ENCODE results near the gene CD300LG.
"Not testable (repeated sequence)": the region's sequence is repeated elsewhere in the genome, so short reads cannot be mapped to it uniquely, and the experiment has no call there.

The CD300LG gene

DNA sequence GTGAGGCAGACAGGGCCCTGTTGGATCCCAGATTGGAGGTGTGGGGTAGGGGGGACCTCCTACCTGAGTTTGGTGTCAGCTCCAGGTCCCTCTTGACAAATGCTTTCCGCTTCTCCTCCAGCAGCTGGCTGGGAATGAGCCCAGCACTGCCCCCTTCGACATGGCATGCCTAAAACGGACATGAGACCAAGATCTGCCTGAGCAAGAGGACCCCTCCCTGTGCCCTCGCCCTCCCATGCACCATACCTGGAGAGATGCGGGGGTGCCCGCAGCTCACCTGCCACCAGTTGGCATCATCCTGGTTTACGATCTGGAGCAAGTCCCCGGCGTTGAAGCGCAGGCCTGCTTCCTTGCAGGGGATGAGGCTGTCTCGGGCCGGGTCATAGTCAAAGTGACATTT, 34.2 kb downstream of the CD300LG start:
- no peak for FAIRE-seq

- FAIRE-seq: no peak
Measured at GRCh38 chr17:43881758-43882505, 35.0 kb downstream of the CD300LG start.

DNA sequence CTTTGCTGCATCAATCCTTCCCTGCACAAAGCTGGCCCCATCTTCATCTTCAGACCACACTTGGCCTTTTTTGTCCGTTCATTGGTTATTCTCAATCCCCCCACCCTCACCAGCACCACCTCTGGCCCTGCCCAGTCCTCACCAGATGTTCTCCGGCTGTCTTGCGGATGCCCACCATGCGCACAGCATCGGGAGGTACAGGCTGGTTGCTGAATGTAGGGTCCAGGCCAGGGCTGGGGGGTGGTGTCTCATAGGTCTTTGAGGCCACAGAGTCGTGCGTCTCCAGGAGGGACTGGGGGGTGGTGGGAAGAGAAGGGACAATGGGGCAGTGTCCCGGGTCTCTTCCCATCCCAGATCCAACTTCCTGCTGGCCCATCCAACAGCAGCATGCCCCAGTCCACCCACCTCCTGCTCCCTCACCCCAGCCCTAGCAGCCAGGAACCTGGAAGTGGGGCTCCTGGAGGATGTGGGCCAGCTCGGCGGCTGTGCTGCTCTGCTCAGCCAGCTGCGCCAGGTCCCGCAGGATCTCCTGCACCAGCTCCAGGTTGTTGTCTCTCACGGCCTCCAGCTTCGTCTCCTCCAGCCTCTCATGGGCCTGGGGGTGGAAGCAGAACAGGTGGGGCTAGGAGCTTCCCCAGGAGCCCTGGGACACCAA, 35.9 kb downstream of the CD300LG start:
- FAIRE-seq: no peak

- no peak for FAIRE-seq
Measured at GRCh38 chr17:43888548-43888947, 41.6 kb downstream of the CD300LG start.

- no peak for FAIRE-seq
Measured at GRCh38 chr17:43890240-43890639, 43.3 kb downstream of the CD300LG start.

GRCh38 chr17:43891851-43892646, 45.1 kb downstream of the CD300LG start:
- FAIRE-seq: no peak

- FAIRE-seq: no peak
Measured at GRCh38 chr17:43892647-43892952, 45.6 kb downstream of the CD300LG start.

GRCh38 chr17:43894494-43894893, 47.5 kb downstream of the CD300LG start:
- FAIRE-seq: not testable (repeated sequence)

DNA sequence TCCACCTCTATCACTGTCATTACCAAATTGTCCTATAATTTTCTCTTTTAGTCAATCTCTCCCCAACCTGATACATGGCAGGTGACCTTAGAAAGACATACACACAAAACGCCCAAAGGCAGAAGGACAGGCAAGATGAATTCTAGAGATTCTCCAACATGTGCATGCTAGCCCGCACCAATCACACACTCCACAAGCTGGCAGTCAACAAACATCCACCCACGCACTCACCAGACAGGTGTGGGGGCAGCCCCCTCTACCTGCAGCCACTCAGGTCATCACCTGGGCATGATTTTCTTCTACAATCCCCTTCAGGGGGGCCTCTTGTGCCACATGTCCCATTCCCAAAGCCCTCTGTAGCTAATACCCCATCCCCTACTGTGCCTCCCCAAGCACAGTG, 50.9 kb downstream of the CD300LG start:
- FAIRE-seq: no peak

- FAIRE-seq: no peak
Measured at GRCh38 chr17:43898446-43898845, 51.5 kb downstream of the CD300LG start.

DNA sequence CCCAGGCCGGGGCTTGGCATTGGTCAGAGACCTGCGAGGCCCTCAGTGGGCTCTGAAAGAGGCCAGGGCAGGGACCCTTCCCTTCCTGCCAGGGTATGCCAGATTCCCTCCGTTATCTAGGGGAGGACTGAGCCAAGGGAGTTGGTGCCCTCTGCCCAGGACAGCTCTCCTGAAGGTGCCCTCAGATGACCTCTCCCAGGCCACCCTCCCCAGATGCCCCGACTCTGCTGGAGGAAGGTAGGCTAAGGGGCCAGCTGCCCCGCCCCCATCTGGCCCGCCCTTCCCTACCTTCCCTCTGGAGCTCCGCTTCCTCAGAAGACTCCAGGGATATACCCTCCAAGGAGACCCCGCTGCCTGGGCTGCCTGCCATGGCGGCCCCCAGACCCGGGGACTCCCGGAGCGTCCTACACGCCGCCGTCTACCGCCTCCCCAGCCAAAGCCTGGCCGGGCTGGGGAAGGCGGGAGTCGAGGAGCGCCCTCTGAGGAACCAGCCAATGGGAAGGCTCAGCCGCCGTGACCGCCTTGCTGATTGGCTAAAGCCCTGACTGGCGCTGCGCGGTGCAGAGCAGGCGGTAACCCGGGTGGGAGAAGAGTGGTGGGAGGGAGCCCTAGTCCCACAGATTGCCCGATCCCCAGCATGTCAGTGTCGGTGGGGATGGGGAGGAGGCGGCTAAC, 53.3 kb downstream of the CD300LG start:
- peak; percentile 93 for FAIRE-seq

DNA sequence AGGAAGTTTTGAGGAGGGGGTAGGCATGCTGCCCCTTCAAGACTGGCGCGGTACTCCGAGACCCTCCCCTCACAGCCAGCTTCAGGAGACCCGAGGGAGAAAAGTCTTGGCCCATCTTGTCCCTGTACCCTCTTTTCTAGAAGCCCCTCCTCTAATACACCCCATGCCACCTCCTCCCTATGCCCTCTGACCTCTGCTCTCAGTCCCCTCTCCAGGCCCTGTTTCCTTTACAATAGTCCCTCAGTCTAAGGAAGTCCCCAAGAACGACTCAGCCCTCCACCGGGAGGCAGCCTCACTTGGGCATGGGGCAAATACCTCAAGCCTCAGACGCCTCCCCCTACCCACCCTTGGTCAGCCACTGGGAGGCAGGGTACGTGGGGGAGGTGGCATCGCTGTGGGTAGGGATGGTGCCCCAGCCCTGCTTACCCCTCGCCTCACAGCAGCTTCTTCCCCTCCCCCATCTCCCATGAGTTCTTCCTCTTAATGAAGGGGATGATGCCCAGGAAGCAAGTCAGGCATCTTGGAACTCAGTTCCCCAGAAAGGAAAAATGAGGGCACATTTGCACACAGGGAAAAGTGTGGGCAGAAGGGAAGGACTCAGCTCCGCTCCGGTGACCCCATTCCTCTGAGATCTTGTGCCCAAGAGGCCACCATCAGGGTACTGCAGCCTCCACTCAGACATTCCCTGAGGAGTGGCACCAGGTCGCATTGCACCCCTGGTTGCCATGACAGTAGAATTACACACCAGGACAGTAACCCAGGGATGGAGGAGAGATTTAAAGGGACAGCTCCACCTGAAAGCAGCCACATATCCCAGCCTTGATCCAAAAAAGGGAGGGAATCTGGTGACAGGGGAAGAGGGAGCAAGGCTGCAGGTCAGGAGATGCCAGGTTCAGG, 54.1 kb downstream of the CD300LG start:
- peak; percentile 55 for FAIRE-seq

GRCh38 chr17:43901861-43902589, 55.0 kb downstream of the CD300LG start:
- FAIRE-seq: peak; percentile 51

DNA sequence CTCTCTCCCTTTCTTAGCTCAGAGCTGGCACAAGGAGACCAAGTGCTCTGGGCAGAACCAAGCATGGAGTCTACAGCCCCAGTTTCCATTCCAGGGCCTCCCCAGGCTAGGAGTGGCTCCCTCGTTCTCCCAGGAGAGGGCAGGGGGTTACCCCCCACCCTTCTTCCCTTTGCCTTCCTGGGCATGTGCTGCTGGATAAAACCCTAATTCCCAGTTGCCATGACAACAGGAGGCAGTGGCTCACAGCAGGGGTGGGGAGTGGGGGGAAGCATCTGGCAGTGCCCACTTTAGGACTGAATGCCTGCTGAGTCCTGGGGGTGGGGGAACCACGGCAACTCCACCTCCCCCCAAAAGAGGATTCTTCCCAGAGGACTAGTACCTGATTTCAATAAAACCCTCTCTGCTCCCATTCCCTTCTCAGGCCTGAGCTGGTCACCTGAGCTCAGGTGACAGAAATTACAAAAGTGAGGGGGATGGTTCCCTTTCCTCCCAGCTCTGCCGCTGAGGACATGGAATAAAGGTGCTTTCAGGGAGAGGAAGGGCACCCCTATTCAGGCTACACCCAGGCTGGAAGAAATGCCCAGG, 58.5 kb downstream of the CD300LG start:
- FAIRE-seq: no peak

DNA sequence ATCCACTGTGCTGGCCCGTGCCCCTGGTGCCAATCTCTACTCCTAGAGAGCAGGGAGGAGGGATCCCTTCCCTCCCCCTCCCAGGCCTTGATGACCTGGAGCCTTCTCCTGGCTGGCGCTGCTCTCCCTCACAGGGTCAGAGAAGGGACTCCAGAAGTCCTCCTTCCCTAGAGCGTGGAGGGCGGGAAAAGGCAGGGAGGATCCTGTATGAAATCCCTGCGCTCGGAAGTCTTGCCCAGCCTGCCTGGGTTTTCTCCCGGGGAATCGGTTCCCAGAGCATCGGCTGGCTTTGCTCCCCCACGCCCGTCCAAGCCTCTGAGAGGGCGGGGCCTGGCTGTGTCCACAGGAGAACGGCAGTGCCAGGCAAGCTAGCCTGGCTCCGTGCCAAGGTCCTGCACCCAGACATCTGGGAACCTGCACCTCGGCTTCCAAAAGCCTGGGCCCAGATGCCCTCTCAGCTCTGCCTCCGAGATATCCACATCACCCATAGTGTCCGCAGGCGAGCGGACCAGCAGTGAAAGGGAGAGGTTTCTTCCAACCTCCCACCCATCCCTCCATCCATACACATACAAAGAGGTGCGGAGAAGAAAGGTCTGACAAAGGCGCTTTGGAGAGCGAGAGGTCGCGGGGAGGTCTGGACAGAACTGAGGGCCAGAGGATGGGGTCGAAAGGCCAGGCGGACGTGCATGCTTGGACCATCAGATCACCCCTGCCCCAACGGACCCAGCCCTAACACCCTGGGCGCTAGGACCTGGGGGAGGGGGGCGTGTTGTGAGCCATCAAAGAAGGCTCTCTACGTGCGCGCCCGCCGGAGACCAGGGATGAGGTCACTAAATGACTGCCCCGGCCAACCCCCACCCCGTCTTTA, 59.2 kb downstream of the CD300LG start:
- no peak for FAIRE-seq

DNA sequence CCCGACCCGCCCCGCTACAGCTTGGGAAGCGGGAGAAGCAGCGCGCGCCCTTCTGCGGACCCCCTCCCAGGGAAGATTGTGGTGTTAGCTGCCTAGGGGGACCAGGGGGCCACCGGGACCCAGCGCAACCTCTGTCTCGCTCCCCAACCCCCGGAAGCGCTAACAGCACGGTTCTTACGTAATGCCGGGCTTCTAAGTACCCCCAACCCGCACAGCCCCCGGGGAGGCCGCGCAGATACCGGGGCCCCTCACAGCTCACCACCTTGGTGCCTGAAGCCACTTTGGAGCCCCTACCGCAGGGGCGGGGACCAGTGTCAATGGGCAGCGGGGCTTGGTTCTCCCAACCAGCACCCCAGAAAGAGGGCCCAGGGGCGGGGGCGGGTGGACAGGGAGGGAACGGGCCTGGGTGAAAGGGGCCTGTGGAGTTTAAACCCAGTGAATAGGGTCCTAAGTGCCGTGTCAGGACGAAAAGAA, 60.0 kb downstream of the CD300LG start:
- FAIRE-seq: no peak

GRCh38 chr17:43907425-43907981, 60.5 kb downstream of the CD300LG start, which contains the start of gene MPP2:
MPP2 (minus strand) TSS chr17:43907536; CDS start chr17:43904460, 3,076 bp downstream.
- peak; percentile 76 for FAIRE-seq

GRCh38 chr17:43907998-43908721, 61.2 kb downstream of the CD300LG start:
- FAIRE-seq: peak; percentile 96

Data from G401.6 (cell line).